H1 (cell line): ENCODE measurements around the gene EFR3B. TPM values are rescaled to one million over a fixed set of nuclear protein-coding genes. Genes with fewer than 3 reads are reported as not detected.

Experiments
- CTCF ChIA-PET: fragments of 300-600 bp; sonication (Branson Sonifier 250); formaldehyde crosslinking; loops from one replicate; lab custom pipeline; 2021; ENCODE audit not compliant: partially characterized antibody; lab: Charles Lee
- POLR2A ChIA-PET: fragments of 300-600 bp; sonication (Branson Sonifier 250); formaldehyde crosslinking; loops from one replicate; lab custom pipeline; 2021; ENCODE audit warnings: inconsistent platforms; ENCODE audit not compliant: partially characterized antibody; lab: Charles Lee
- DNase-seq, 2 experiments: peaks; one replicate each; pipeline versions ENCODE4 v3.0.0 to v3.0.0-alpha.2; 2010 to 2022; ENCODE audit warnings: low spot score in 2 of 2, low read depth in 1 of 2, mixed read lengths in 1 of 2
- FAIRE-seq: peaks from 2 replicates; lab custom pipeline; 2011; peaks lifted over from hg19 to GRCh38; lab: Jason Lieb, UNC
- H2AFZ ChIP-seq: 2 replicates; pipeline ENCODE4 v1.8.1; 2012; ENCODE audit warnings: low read length, inconsistent platforms
- H2AK5ac ChIP-seq: 2 replicates; pipeline ENCODE4 v1.6.1; 2013; ENCODE audit warnings: low read depth, low read length
- H2BK120ac ChIP-seq: replicated peaks from 2 replicates; pipeline ENCODE3; 2013; ENCODE audit warnings: low read depth, low read length, inconsistent platforms
- H2BK12ac ChIP-seq: 2 replicates; pipeline ENCODE4 v1.6.1; 2013; ENCODE audit warnings: low read depth, low read length
- H2BK15ac ChIP-seq: 2 replicates; pipeline ENCODE4 v1.6.1; 2013; ENCODE audit warnings: low read length
- H2BK20ac ChIP-seq: 2 replicates; pipeline ENCODE4 v1.6.1; 2013; ENCODE audit warnings: low read length
- H2BK5ac ChIP-seq: 2 replicates; pipeline ENCODE4 v1.6.1; 2013; ENCODE audit warnings: low read depth, low read length
- H3K14ac ChIP-seq: 2 replicates; pipeline ENCODE4 v1.6.1; 2013; ENCODE audit warnings: inconsistent platforms; ENCODE audit not compliant: insufficient read length
- H3K18ac ChIP-seq: 2 replicates; pipeline ENCODE4 v1.6.1; 2013; ENCODE audit warnings: low read length; ENCODE audit errors: extremely low read depth
- H3K23ac ChIP-seq: 2 replicates; pipeline ENCODE4 v1.6.1; 2013; ENCODE audit warnings: inconsistent platforms; ENCODE audit not compliant: insufficient read length
- H3K23me2 ChIP-seq: 2 replicates; pipeline ENCODE4 v1.6.1; 2013; ENCODE audit warnings: low read depth, low read length
- H3K27ac ChIP-seq: 2 replicates; pipeline ENCODE4 v1.6.1; 2011; ENCODE audit warnings: low read depth, low read length, inconsistent platforms
- H3K27me3 ChIP-seq, 4 experiments: replicated peaks in 1 of 4; 1 replicate in 1 of 4; 2 replicates in 3 of 4; pipeline versions ENCODE4 v1.6.1 to v1.8.1; 2011 to 2013; ENCODE audit warnings: low read length in 3 of 4, mild to moderate bottlenecking in 3 of 4, inconsistent platforms in 2 of 4, mixed read lengths in 2 of 4, moderate library complexity in 1 of 4; ENCODE audit not compliant: control insufficient read depth in 3 of 4, insufficient read depth in 3 of 4; ENCODE audit errors: extremely low read depth in 1 of 4
- H3K36me3 ChIP-seq, 4 experiments: 2 replicates each; pipeline versions ENCODE4 v1.6.1 to v1.8.1; 2011 to 2013; ENCODE audit warnings: mild to moderate bottlenecking in 4 of 4, low read length in 3 of 4, moderate library complexity in 2 of 4, control low read depth in 1 of 4, inconsistent platforms in 1 of 4; ENCODE audit not compliant: insufficient read depth in 4 of 4, control insufficient read depth in 2 of 4
- H3K4ac ChIP-seq: replicated peaks from 2 replicates; pipeline ENCODE3; 2013; ENCODE audit warnings: low read length, low read depth, mixed read lengths, inconsistent platforms; ENCODE audit not compliant: insufficient read length
- H3K4me1 ChIP-seq, 4 experiments: replicated peaks in 1 of 4; 1 replicate in 1 of 4; 2 replicates in 3 of 4; pipeline versions ENCODE4 v1.6.1 to v1.8.1; 2011 to 2013; ENCODE audit warnings: low read length in 3 of 4, inconsistent platforms in 2 of 4, mixed read lengths in 1 of 4; ENCODE audit not compliant: insufficient read depth in 4 of 4, control insufficient read depth in 3 of 4
- H3K4me2 ChIP-seq, 2 experiments: 2 replicates each; pipeline versions ENCODE4 v1.6.1 to v1.8.1; 2011 to 2013; ENCODE audit warnings: low read depth in 2 of 2, low read length in 2 of 2, control low read depth in 1 of 2, inconsistent platforms in 1 of 2, mild to moderate bottlenecking in 1 of 2; ENCODE audit not compliant: insufficient read depth in 1 of 2
- H3K4me3 ChIP-seq, 4 experiments: fragments of 200-600, 300-600 bp in 1 of 4; sonication (generic), shearing (Covaris generic), sonication (Bioruptor Twin) in 1 of 4; 2 replicates each; pipeline versions ENCODE4 v1.5.1 to v1.8.1; 2011 to 2016; ENCODE audit warnings: low read length in 4 of 4, low read depth in 3 of 4, control low read depth in 2 of 4, inconsistent platforms in 2 of 4, mild to moderate bottlenecking in 2 of 4, mixed read lengths in 1 of 4, moderate library complexity in 1 of 4; ENCODE audit not compliant: insufficient read depth in 2 of 4; ENCODE audit errors: extremely low read depth in 1 of 4
- H3K56ac ChIP-seq: replicated peaks from 2 replicates; pipeline ENCODE3; 2013; ENCODE audit warnings: low read depth, mild to moderate bottlenecking, mixed read lengths, low read length, inconsistent platforms; ENCODE audit not compliant: insufficient read length
- H3K79me1 ChIP-seq: 2 replicates; pipeline ENCODE4 v1.6.1; 2013; ENCODE audit warnings: low read depth, low read length, control low read depth
- H3K79me2 ChIP-seq, 2 experiments: 2 replicates each; pipeline versions ENCODE4 v1.6.1 to v1.8.1; 2012 to 2013; ENCODE audit warnings: low read length in 2 of 2, mild to moderate bottlenecking in 2 of 2, inconsistent platforms in 1 of 2; ENCODE audit not compliant: insufficient read depth in 2 of 2, control insufficient read depth in 1 of 2
- H3K9ac ChIP-seq, 4 experiments: replicated peaks in 1 of 4; 1 replicate in 1 of 4; 2 replicates in 3 of 4; pipeline versions ENCODE4 v1.6.1 to v1.8.1; 2011 to 2013; ENCODE audit warnings: low read depth in 3 of 4, low read length in 3 of 4, control low read depth in 2 of 4, mild to moderate bottlenecking in 2 of 4, moderate library complexity in 2 of 4, inconsistent platforms in 1 of 4; ENCODE audit errors: extremely low read depth in 1 of 4
- H3K9me3 ChIP-seq, 2 experiments: 2 replicates each; pipeline versions ENCODE4 v1.6.1 to v1.8.1; 2012 to 2013; ENCODE audit warnings: mild to moderate bottlenecking in 2 of 2, moderate library complexity in 2 of 2, control low read depth in 1 of 2, inconsistent platforms in 1 of 2, low read depth in 1 of 2, low read length in 1 of 2, mixed read lengths in 1 of 2; ENCODE audit not compliant: insufficient read depth in 2 of 2
- H4K20me1 ChIP-seq, 2 experiments: replicated peaks in 1 of 2; 2 replicates each; pipeline versions ENCODE3 to v1.8.1; 2011 to 2013; ENCODE audit warnings: inconsistent platforms in 2 of 2, low read length in 2 of 2, mild to moderate bottlenecking in 1 of 2; ENCODE audit not compliant: insufficient read depth in 2 of 2, control insufficient read depth in 1 of 2
- H4K5ac ChIP-seq: 2 replicates; pipeline ENCODE4 v1.6.1; 2013; ENCODE audit warnings: low read length, low read depth, mixed read lengths, inconsistent platforms; ENCODE audit not compliant: insufficient read length
- H4K8ac ChIP-seq: 2 replicates; pipeline ENCODE4 v1.8.0; 2013; ENCODE audit warnings: mild to moderate bottlenecking, moderate library complexity, low read length, inconsistent platforms; ENCODE audit not compliant: insufficient read depth; ENCODE audit errors: extremely low read depth
- H4K91ac ChIP-seq: replicated peaks from 2 replicates; pipeline ENCODE3; 2013; ENCODE audit warnings: low read length, mixed read lengths, inconsistent platforms; ENCODE audit not compliant: insufficient read length
- BACH1 ChIP-seq: IDR thresholded peaks from 2 replicates; pipeline ENCODE4 v1.6.1; 2012; ENCODE audit warnings: low read length, improper control_type of control experiment
- CBX8 ChIP-seq: fragments of 300-800, 300-1000 bp; sonication (generic); IDR thresholded peaks from 2 replicates; pipeline ENCODE4 v1.7.1; 2016; ENCODE audit warnings: low read depth, low read length, borderline replicate concordance
- CTCF ChIP-seq, 3 experiments: IDR thresholded peaks; 1 replicate in 2 of 3; 2 replicates in 1 of 3; pipeline versions ENCODE4 v1.5.1 to v1.6.1; 2011; ENCODE audit warnings: low read length in 3 of 3, mild to moderate bottlenecking in 3 of 3, inconsistent platforms in 2 of 3, low read depth in 1 of 3, moderate library complexity in 1 of 3; ENCODE audit not compliant: insufficient read depth in 1 of 3; ENCODE audit errors: control extremely low read depth in 1 of 3
- EGR1 ChIP-seq: IDR thresholded peaks from 2 replicates; pipeline ENCODE4 v1.6.1; 2011; ENCODE audit warnings: low read depth, low read length, borderline replicate concordance
- PHF8 ChIP-seq: fragments of 200-600 bp; sonication (generic); conservative IDR thresholded peaks from 2 replicates; pipeline ENCODE4 v1.7.1; 2012; ENCODE audit warnings: low read depth, mild to moderate bottlenecking, inconsistent platforms, low read length, moderate library complexity
- SIN3A ChIP-seq, 2 experiments: IDR thresholded peaks in 1 of 2; conservative IDR thresholded peaks in 1 of 2; 2 replicates each; pipeline ENCODE4 v1.6.1; 2011 to 2012; ENCODE audit warnings: low read length in 2 of 2, improper control_type of control experiment in 1 of 2, low read depth in 1 of 2, mild to moderate bottlenecking in 1 of 2
- SIRT6 ChIP-seq: IDR thresholded peaks from one replicate; pipeline ENCODE4 v1.7.1; 2012; ENCODE audit warnings: low read length, inconsistent platforms
- SP1 ChIP-seq: IDR thresholded peaks from 2 replicates; pipeline ENCODE4 v1.6.1; 2011; ENCODE audit warnings: low read depth, low read length
- WGBS, 2 experiments: shearing (Covaris generic) in 1 of 2; methylation state at CpG; one replicate each; pipeline versions ENCODE4 v1.1.6 to v1.1.7; 2013 to 2015; ENCODE audit warnings: low lambda C conversion rate in 2 of 2, mixed read lengths in 2 of 2, inconsistent platforms in 1 of 2, low coverage in 1 of 2, missing lambda C conversion rate in 1 of 2; ENCODE audit not compliant: insufficient replicate concordance in 2 of 2, insufficient coverage in 1 of 2, insufficient read length in 1 of 2; ENCODE audit errors: extremely low coverage in 1 of 2, missing lambda C conversion rate in 1 of 2; 5-methylcytosine and 5-hydroxymethylcytosine counted together
- polyA plus RNA-seq, 7 experiments: library from polyadenylated mRNA; depleted of rRNA in 3 of 7; stranded (reverse) in 5 of 7; unstranded in 2 of 7; fragments of >200 nt in 5 of 7; fragments of 200-250 nt in 2 of 7; gene quantifications; 1 replicate in 5 of 7; 2 replicates in 1 of 7; 4 replicates in 1 of 7; pipeline versions ENCODE4 v1.2.1 to v1.2.3, GENCODE V29; 2011 to 2013; ENCODE audit warnings: missing spikeins in 2 of 7, mixed read lengths in 2 of 7
- total RNA-seq: library from RNA; stranded (reverse); fragmentation: NEBNext Ultra II Directional; extraction: Animal tissue kit (Norgen Biotek cat#: 25700); gene quantifications from 2 replicates; pipeline ENCODE4 v1.2.1, GENCODE V29; 2021

The EFR3B gene
- total and polyA plus RNA-seq, 2 of the 8 experiments (the other 6 are each of a cell fraction or from before 2014, with no cell fraction given): 3.4 to 9.6 TPM

- no peak overlapping the region for H3K56ac ChIP-seq
- no peak overlapping the region for H4K91ac ChIP-seq
- no peak overlapping the region for H2BK20ac ChIP-seq
- no peak overlapping the region for H3K4me2 ChIP-seq
- CTCF ChIA-PET: interaction anchor here (0.6 to 2.0 kb wide), 11 partner anchors 9 to 133 kb away, joined by 3 to 7 read pairs (median 4); partner anchors contain the start of gene EFR3B
- H3K4me3 ChIP-seq: no peak overlapping the region
- peaks cover 0 to 4% of the 10 kb centered on the region in 2 experiments; a peak in 1 of 4 replicates for H3K9me3 ChIP-seq
- H2BK5ac ChIP-seq: no peak overlapping the region
- WGBS, 2 experiments: 91% methylated on average over 13 of the region's 13 CpGs; no CpG with 5 or more reads in 1 of the 2 experiments
- no peak overlapping the region for H2BK120ac ChIP-seq
- no peaks in the 10 kb centered on the region for H3K79me2 ChIP-seq
- no peaks in the 10 kb centered on the region for H3K23me2 ChIP-seq
- no peaks in the 10 kb centered on the region; the same call in 1 of the 2 replicates for H3K79me1 ChIP-seq
- DNase-seq (no peak), FAIRE-seq (no peak)
- POLR2A ChIA-PET: interaction anchor here (0.6 to 1.3 kb wide), 3 partner anchors 10 to 977 kb away, joined by 3 read pairs; no protein-coding TSS in a partner anchor
- no peaks in the 10 kb centered on the region for H3K27me3 ChIP-seq
- H3K4me1 ChIP-seq: no peaks in the 10 kb centered on the region; a peak in 1 of 7 replicates
- no peak overlapping the region for H2BK15ac ChIP-seq
- peaks cover 1 to 2% of the 10 kb centered on the region in 2 experiments for H4K20me1 ChIP-seq
- no peaks in the 10 kb centered on the region; a peak in 1 of 8 replicates for H3K36me3 ChIP-seq
- H4K5ac ChIP-seq: no peak overlapping the region
- H4K8ac ChIP-seq: no peak overlapping the region
- no peak overlapping the region for H3K4ac ChIP-seq
- no peak overlapping the region for H2BK12ac ChIP-seq
- H3K27ac ChIP-seq: no peak overlapping the region
- no peak overlapping the region for H3K14ac ChIP-seq
- no peak overlapping the region for H3K18ac ChIP-seq
- no peak overlapping the region for H3K9ac ChIP-seq
- H3K23ac ChIP-seq: no peak overlapping the region
- H2AFZ ChIP-seq: no peak overlapping the region
- no peak overlapping the region for H2AK5ac ChIP-seq
- TF ChIP-seq EGR1 (no peak), PHF8 (no peak), BACH1 (no peak), SIRT6 (no peak), SIN3A (conservative IDR thresholded peaks at IDR 0.05 in 1 of 2, IDR thresholded peaks at IDR 0.05 in 1 of 2; ENCODE audit: low read depth in 1 of 2, low read length in 2 of 2) (no peak), CBX8 (no peak), SP1 (no peak), CTCF (IDR thresholded peaks at IDR 0.05; ENCODE audit: control extremely low read depth in 1 of 3, insufficient read depth in 1 of 3, low read depth in 1 of 3, low read length in 3 of 3) (no peak)
Observed at GRCh38 chr2:25063876-25064660, 22.2 kb downstream of the EFR3B start.
